SH-SY5Y (cell line): ENCODE data around the gene RAB5A.
A peak's percentile ranks its signal among the peaks of the same experiment; 100 is the strongest.

Source experiments
- GATA2 ChIP-seq: IDR thresholded peaks from 2 replicates; pipeline ENCODE4 v1.6.1; 2011; ENCODE audit warnings: mild to moderate bottlenecking, low read depth, low read length
- GATA3 ChIP-seq: IDR thresholded peaks from 2 replicates; pipeline ENCODE4 v1.6.1; 2011; ENCODE audit warnings: low read depth, mild to moderate bottlenecking, low read length, moderate library complexity

Gene RAB5A

DNA sequence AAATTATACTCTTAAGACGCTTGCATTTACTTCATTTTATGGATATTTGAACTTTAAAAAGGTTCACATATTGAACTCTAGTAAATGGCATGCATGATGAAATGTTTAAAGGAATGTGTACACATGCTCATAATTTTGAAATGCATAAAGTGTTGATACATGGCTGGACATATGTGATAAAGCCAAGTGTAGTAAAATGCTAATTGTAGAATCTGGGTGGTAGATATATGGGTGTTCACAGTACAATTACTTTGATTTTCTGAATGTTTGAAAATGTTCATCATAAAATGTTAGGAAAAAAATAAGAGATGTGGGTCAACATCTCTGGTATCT is 8.6 kb upstream of the RAB5A start:
- TF ChIP-seq GATA3 (no peak), GATA2 (no peak)

DNA sequence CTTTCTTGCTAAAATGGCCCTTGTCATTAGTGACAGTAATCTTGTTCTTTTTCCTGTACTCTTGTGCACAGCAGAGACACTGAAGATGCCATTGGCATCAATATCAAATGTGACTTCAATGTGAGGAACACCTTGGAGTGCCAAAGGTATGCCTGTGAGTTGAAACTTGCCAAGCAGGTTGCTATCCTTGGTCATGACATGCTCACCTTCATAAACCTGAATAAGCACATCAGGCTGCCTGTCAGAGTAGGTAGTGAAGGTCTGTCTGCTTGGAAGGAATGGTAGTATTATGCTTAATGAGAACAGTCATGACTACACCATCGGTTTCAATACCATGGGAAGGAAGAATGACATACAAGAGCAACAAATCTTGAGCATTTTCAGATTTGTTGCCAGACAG is 6.3 kb upstream of the RAB5A start:
- TF ChIP-seq GATA2 (no peak), GATA3 (no peak)

DNA sequence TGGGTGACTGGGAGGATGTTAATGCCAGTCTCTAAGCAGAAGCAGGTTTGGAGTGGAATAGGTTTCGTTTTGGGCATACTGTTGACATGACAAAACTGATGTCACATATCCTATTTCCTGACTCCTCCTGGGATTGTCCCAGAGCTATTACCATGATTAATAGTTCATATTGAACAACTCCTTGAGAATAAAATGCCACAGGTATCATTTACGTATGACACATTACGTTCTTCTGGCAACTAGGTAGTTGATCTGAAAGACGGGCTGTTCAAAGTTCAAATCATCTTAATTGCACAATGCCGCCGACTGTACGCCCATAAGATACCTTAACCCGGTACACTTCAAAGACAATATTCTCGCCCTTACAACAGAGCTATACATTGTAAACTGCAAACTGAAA is 1.4 kb upstream of the RAB5A start:
- TF ChIP-seq GATA2: no peak
- no peak for TF ChIP-seq GATA3

DNA sequence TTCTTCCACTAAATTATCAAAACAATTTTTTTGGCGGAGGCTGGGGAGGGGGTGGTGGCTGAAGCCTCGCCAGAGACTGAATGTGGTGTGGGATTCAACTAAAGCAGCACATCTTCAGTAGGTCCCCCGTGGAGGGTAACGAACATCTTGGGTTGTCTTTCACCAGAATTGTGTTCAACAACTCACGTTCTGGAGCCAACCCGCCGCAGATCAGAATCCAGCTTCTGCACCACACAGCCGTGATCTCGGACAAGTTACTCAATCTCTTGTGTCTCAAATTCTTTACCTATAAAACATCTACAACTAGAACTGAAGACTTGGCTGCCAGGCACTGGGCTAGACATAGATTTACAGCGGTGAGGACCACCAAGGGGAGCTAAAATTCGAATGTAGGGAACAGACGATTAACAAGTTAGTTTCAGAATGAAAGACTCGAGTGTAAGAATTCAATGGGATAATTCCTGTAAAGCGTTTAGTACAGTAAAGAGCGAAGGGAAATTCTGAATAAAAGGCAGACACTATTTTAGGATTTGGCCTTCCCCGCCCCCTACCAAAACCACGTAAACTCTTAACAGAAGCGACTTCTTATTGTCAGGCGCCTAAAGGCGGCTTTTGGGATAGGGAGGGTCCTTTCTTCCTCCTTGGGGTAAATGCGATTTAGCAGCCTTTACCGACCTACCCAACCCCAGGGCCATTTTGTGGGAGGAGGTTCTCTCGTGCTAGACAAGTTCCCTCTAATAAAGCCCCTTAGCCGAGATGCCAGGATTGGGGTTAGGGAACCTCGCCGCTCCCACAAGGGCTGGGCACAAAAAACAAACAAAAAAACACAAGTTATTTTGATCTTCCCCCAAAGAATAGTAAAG is 697 bp upstream of the RAB5A start:
- no peak for TF ChIP-seq GATA3
- no peak for TF ChIP-seq GATA2

DNA sequence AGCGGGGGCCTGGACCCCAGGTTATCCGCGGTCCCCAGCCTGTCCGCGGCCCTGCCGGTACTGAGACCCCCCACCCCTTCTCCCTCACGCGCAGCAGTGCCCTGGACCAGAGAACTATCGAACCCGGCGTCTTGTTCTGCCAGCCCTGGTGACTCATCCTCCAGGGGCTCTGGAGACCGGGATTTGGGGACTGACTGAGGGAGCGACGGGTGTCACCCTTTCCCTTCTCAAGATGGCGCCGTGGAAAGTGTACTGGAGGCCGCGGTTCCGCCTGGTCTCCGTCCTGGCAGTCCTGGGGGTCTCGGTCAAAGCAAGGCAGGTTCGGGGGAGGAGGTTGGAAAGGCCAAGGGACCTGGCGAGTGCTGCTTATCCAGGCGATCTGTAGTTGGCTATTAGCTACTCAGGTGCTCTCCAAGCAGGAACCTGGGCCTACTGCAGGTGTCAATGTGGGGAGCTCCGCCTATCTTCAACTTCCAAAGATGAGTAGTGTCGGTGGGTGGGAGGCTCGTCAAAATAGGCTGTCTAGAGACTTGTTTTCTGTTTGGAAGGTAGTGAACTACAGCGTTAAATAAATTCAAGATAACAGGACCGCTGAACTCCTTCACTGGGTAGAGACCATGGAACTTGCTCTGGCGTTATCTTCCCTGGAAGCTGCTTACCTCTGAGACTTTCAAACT is 790 bp downstream of the RAB5A start:
- no peak for TF ChIP-seq GATA3
- TF ChIP-seq GATA2: 0 out of 2 replicates have a peak, but pooled peaks have one; percentile 18

DNA sequence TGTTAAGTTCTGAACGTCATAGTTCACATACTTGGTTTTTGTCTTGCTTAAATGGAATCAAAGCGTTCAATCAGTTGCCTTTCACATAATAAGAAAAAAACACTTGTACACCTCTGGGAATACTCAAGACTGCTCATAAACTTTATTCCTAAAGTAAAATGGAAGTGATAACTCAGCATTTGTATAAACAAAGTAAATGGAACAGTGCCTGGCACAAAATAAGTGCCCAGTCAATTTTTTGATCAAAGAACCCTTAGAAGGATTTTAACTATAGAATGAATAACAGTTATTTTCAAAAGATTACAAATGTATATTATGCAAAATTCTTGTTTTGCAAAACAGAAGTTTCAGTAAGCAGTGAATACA is 1.3 kb downstream of the RAB5A start:
- TF ChIP-seq GATA3 (no peak), GATA2 (no peak)

DNA sequence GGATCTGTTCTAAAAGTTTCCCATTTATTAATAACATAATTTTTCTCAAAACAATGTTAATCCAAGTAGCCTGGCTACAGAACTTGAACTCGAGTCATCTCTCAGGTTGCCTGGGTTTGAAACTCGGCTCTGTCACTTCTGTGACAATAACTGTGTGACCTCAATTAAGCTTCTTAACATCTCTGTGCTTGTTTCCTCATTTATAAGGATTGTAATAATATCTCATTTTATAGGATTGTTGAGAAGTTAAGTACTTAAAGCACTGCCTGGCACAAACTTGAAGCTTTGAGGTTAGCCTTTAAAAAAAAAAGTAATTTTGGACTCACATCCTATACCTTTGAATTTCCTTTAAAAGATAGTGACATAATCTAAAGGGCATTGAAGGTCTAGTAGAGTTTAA is 3.4 kb downstream of the RAB5A start:
- no peak for TF ChIP-seq GATA3

DNA sequence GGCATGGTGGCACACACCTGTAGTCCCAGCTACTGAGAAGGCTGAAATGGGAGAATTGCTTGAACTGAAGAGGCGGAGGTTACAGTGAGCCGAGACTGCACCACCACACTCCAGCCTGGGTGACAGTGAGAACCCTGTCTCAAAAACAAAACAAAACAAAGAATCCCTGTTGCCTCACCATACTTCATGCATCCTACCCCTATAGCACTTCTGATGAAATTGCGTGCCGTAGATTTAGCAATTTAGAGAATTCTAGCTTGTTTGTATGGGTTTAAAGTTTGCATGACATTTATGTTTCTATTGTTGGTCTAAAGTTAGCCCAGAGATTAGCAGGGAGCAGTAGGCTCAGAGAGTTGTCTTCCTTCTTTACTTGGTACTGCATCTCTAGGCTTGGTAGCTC is 7.8 kb downstream of the RAB5A start:
- TF ChIP-seq GATA2 (no peak), GATA3 (no peak)

DNA sequence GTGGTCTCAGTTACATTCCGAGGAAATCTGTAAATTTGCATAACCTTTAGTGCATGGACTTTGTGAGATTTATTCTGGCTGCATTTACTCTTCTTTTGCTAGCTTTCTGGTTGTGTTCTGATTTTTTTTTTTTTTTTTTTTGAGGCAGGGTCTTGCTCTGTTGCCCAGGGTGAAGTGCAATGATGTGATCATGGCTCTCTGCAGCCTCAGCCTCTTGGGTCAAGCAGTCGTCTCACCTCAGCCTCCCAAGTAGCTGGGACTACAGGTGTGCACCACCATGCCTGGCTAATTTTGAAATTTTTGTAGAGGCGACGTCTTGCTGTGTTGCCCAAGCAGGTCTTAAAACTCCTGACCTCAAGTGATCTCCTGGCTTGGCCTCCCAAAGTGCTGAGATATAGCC is 12.6 kb downstream of the RAB5A start:
- TF ChIP-seq GATA3 (no peak), GATA2 (no peak)

DNA sequence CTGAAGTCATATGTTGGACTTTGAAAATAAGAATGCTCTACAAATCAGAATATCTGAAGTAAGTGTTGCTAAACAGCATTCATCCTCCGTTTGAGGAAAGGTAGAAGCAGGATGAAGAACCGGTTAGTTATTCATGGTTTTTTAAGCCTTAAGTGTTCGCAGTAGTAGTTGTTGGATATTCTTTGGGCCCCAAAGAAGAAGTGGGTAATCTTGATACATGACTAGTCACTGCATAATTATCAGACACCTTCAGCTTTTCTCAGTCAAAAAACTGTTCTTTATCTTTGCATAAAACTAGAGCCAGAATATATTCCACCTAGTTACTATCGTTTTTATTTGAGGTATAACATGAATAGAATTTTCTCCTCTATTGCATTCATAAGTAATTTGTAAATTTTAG is 13.8 kb downstream of the RAB5A start:
- no peak for TF ChIP-seq GATA3
- TF ChIP-seq GATA2: no peak

DNA sequence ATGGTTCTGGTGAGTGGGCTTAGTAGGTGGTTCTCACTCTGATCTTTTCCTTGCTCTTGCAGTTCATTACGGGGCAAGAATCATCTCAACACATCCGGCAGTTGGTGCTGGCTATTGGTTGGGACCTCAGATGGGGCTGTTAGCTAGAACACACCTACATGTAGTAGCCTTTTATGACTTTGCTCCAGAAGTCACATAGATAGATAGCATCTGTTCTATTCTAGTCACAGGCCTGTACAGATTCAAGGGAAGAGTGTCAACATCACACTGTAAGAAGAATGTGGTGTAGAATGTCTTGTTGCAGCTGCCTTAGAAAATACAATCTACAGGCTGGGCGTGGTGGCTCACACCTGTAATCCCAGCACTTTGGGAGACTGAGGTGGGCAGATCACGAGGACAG is 15.1 kb downstream of the RAB5A start:
- TF ChIP-seq GATA2: no peak
- TF ChIP-seq GATA3: no peak

DNA sequence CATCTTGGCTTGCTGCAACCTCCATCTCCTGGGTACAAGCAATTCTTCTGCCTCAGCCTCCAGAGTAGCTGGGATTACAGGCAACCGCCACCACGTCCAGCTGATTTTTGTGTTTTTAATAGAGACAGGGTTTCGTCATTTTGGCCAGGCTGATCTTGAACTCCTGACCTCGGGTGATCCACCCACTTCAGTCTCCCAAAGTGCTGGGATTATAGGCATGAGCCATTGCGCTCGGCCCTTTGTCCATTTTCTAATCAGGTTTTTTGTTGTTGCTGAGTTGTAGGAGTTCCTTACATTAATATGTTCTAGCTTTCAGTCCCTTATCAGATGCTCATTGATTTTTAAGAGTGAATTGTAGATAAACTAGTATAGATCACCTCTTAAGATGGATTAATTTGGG is 20.3 kb downstream of the RAB5A start:
- TF ChIP-seq GATA2 (no peak), GATA3 (no peak)

DNA sequence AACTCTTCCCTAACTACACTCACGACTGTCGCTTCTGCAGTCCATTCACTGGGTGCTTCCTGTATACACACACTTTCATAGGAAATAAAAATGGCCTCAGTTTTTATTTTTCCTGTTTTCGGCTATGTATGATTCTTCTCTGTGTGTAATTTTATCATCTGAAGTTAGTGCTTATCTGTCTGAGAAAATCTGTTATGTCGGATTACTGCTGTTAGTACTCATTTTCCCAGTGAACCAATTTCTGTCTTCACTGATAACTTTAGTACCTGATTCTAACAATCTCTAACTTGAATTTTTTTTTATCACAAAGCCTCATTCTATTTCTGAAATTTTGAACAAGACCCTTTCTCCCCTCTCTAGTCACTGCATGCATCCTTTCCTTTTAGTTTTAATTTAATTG is 20.9 kb downstream of the RAB5A start:
- TF ChIP-seq GATA3 (no peak), GATA2 (no peak)

DNA sequence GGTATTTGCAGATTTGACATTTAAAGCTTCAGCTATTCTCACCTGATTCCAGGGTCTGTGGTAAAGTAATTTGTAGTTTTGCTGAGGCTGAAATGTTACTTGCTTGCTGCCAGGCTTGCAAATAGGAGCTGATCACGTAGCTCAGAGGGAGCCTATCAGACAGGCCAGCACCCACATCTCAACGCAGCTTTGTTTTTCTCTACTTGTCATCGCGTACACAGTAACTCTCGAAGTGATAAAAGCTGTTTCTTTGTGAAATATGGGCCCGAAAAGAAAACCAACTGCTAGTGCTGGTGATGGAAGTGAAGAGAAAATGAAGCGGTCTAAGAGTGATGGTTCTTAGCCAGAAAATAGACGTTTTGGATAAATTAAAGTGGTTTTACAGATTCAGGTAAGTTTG is 23.4 kb downstream of the RAB5A start:
- no peak for TF ChIP-seq GATA2
- no peak for TF ChIP-seq GATA3

DNA sequence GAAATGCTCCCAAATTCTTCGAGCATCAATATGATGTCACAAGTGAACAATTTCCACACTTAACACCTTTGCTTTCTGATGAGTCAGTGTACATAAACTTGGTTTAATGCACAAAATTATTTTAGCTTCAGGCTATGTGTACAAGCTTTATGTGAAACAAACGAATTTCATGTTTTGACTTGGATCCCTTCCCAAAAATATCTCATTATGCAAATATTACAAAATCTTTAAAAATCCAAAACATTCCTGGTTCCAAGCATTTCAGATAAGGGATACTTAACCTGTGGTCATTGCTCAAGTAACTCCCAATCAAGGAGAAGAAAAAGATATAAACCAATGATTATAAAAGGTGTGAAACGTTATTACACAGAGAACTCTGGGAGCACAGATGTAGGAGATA is 25.2 kb downstream of the RAB5A start:
- TF ChIP-seq GATA2: no peak
- TF ChIP-seq GATA3: no peak; the same call in 1 of the 2 replicates

DNA sequence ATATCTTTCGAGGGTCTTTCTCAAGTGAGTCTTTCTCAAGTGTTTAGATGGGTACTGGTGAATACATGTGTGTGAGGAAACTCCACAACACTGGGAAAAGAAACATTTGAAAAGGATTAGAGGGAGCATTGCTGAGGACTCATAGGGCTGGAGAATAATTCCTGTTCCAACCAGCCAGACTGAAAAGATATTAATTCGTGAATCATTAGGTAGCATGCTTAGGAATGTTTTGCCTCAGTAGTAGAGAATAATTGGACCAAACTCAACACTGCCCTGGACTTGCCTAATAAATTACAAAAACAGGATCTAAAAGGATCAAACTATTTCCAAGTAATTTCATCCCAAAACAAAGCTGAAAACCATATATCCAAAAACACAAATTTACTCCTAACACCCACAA is 47.9 kb downstream of the RAB5A start:
- TF ChIP-seq GATA3: no peak
- TF ChIP-seq GATA2: no peak

DNA sequence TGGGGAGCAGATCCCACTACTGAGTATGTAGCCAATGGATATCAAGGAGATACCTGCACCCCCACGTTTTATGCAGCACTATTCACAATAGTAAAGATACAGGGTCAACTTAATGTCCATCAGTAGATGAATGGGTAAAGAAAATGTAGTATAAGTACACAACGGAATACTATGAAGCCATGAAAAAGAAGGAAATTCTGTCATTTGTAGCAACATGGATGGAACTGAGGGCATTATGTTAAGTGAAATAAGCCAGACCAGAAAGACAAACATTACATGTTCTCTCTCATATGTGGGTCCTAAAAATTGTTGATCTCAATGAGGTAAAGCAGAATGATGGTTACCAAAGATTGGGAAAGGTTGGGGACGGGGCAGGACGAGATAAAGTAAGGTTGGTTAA is 50.6 kb downstream of the RAB5A start:
- no peak for TF ChIP-seq GATA3
- TF ChIP-seq GATA2: no peak
